ENCODE measurements around the gene UTP11. TPM values are rescaled to one million over a fixed set of nuclear protein-coding genes. Genes with fewer than 3 reads are reported as not detected.

UTP11 gene
- total and polyA plus RNA-seq, 5 experiments from 2014 or later: 14.2 to 21.4 (median 17.3) TPM

- Mint-ChIP-seq H3K4me1 (peaks cover 5 to 25% (median 17%) of the 10 kb centered on the region in 4 donors), H3K27ac (peak overlapping the region in 5 of 10 donors; percentile 18 to 73 (median 42)), H3K27me3 (no peaks in the 10 kb centered on the region), H3K9me3 (no peaks in the 10 kb centered on the region), H3K4me3 (no peak overlapping the region), H3K36me3 (peaks cover 0 to 78% (median 15%) of the 10 kb centered on the region in 3 donors)
- peak in 3 of 10 donors; percentile 35 to 59 (median 55) for DNase-seq
- ATAC-seq: peak; percentile 63 to 76
- POLR2A ChIA-PET: interaction anchor here (0.6 to 1.5 kb wide), 4 partner anchors 25 to 219 kb away, joined by 3 to 6 read pairs (median 4); no protein-coding TSS in a partner anchor
Observed at GRCh38 chr1:38018864-38019343, 6.4 kb downstream of the UTP11 start.

- Mint-ChIP-seq H3K36me3 (peaks cover 0 to 90% (median 21%) of the 10 kb centered on the region in 3 donors), H3K4me3 (no peak overlapping the region), H3K27ac (peak overlapping the region in 1 of 10 donors; percentile 9), H3K4me1 (peaks cover 3 to 15% (median 10%) of the 10 kb centered on the region in 4 donors), H3K27me3 (no peaks in the 10 kb centered on the region), H3K9me3 (no peaks in the 10 kb centered on the region)
- no peak for DNase-seq
- ATAC-seq: no peak
- POLR2A ChIA-PET: interaction anchor here (0.9 kb wide), 1 partner anchor 9 kb away, joined by 3 read pairs; no protein-coding TSS in a partner anchor
Observed at GRCh38 chr1:38020396-38020795, 7.9 kb downstream of the UTP11 start.

GRCh38 chr1:38021969-38022368 lies 9.4 kb downstream of the UTP11 start:
- POLR2A ChIA-PET: interaction anchor here (1.4 kb wide), 1 partner anchor 35 kb away, joined by 3 read pairs; no protein-coding TSS in a partner anchor
- ATAC-seq: no peak
- Mint-ChIP-seq H3K27ac (no peak overlapping the region), H3K4me3 (no peak overlapping the region), H3K36me3 (peaks cover 0 to 90% (median 21%) of the 10 kb centered on the region in 3 donors), H3K4me1 (peaks cover 0 to 10% (median 7%) of the 10 kb centered on the region in 4 donors), H3K9me3 (no peaks in the 10 kb centered on the region), H3K27me3 (no peaks in the 10 kb centered on the region)
- no peak for DNase-seq

- H3K9me3 Mint-ChIP-seq: no peaks in the 10 kb centered on the region
- H3K27ac Mint-ChIP-seq: no peak overlapping the region
- ATAC-seq (no peak), DNase-seq (no peak)
- POLR2A ChIA-PET: no interaction called here
- H3K4me1 Mint-ChIP-seq: peaks cover 0 to 12% (median 7%) of the 10 kb centered on the region in 4 donors
- H3K4me3 Mint-ChIP-seq: no peak overlapping the region
- no peaks in the 10 kb centered on the region for H3K27me3 Mint-ChIP-seq
- peaks cover 0 to 81% (median 21%) of the 10 kb centered on the region in 3 donors for H3K36me3 Mint-ChIP-seq
Observed at GRCh38 chr1:38022810-38023209, 10.3 kb downstream of the UTP11 start.

- Mint-ChIP-seq H3K27ac (no peak overlapping the region), H3K4me1 (peaks cover 3 to 23% (median 15%) of the 10 kb centered on the region in 4 donors), H3K9me3 (no peaks in the 10 kb centered on the region), H3K27me3 (no peaks in the 10 kb centered on the region), H3K36me3 (peaks cover 0 to 59% (median 14%) of the 10 kb centered on the region in 3 donors), H3K4me3 (no peak overlapping the region)
- POLR2A ChIA-PET: no interaction called here
- ATAC-seq: no peak
- DNase-seq: no peak
Observed at GRCh38 chr1:38025233-38025632, 12.7 kb downstream of the UTP11 start.

- no peak for DNase-seq
- H3K27me3 Mint-ChIP-seq: no peaks in the 10 kb centered on the region
- peaks cover 7 to 28% (median 19%) of the 10 kb centered on the region in 4 donors for H3K4me1 Mint-ChIP-seq
- no peak overlapping the region for H3K27ac Mint-ChIP-seq
- no peaks in the 10 kb centered on the region for H3K9me3 Mint-ChIP-seq
- no peak for ATAC-seq
- POLR2A ChIA-PET: no interaction called here
- H3K4me3 Mint-ChIP-seq: peak overlapping the region in 1 of 10 donors; percentile 24
- H3K36me3 Mint-ChIP-seq: peaks cover 0 to 54% (median 13%) of the 10 kb centered on the region in 3 donors
Observed at GRCh38 chr1:38025664-38026063, 13.1 kb downstream of the UTP11 start.

- ATAC-seq (no peak), DNase-seq (no peak)
- peaks cover 7 to 36% (median 24%) of the 10 kb centered on the region in 4 donors for H3K4me1 Mint-ChIP-seq
- H3K4me3 Mint-ChIP-seq: no peak overlapping the region
- no peaks in the 10 kb centered on the region for H3K9me3 Mint-ChIP-seq
- H3K36me3 Mint-ChIP-seq: peaks cover 0 to 45% (median 10%) of the 10 kb centered on the region in 3 donors
- POLR2A ChIA-PET: no interaction called here
- peak overlapping the region in 1 of 10 donors; percentile 19 for H3K27ac Mint-ChIP-seq
- peaks cover 0 to 2% (median 0%) of the 10 kb centered on the region in 5 donors for H3K27me3 Mint-ChIP-seq
Observed at GRCh38 chr1:38026592-38027200, 14.2 kb downstream of the UTP11 start.

GRCh38 chr1:38027201-38028104 lies 14.9 kb downstream of the UTP11 start:
- POLR2A ChIA-PET: no interaction called here
- H3K27ac Mint-ChIP-seq: peak overlapping the region in 2 of 10 donors; percentile 35 to 40
- H3K9me3 Mint-ChIP-seq: no peaks in the 10 kb centered on the region
- peaks cover 7 to 37% (median 25%) of the 10 kb centered on the region in 4 donors for H3K4me1 Mint-ChIP-seq
- H3K36me3 Mint-ChIP-seq: peaks cover 0 to 37% (median 7%) of the 10 kb centered on the region in 3 donors
- ATAC-seq (no peak), DNase-seq (no peak)
- H3K27me3 Mint-ChIP-seq: peaks cover 0 to 2% (median 0%) of the 10 kb centered on the region in 5 donors
- H3K4me3 Mint-ChIP-seq: no peak overlapping the region

- Mint-ChIP-seq H3K27me3 (peaks cover 0 to 2% (median 0%) of the 10 kb centered on the region in 5 donors), H3K36me3 (peaks cover 0 to 31% (median 7%) of the 10 kb centered on the region in 3 donors), H3K27ac (peak overlapping the region in 2 of 10 donors; percentile 40 to 63), H3K9me3 (no peaks in the 10 kb centered on the region), H3K4me3 (no peak overlapping the region), H3K4me1 (peaks cover 7 to 37% (median 25%) of the 10 kb centered on the region in 4 donors)
- POLR2A ChIA-PET: no interaction called here
- ATAC-seq (peak in 1 of 2 donors; percentile 59), DNase-seq (no peak)
Observed at GRCh38 chr1:38028105-38028591, 15.6 kb downstream of the UTP11 start.

GRCh38 chr1:38028671-38029070 lies 16.1 kb downstream of the UTP11 start:
- DNase-seq: no peak
- Mint-ChIP-seq H3K4me1 (peaks cover 7 to 37% (median 25%) of the 10 kb centered on the region in 4 donors), H3K27me3 (peaks cover 0 to 2% (median 0%) of the 10 kb centered on the region in 5 donors), H3K27ac (peak overlapping the region in 5 of 10 donors; percentile 6 to 74 (median 41)), H3K9me3 (no peaks in the 10 kb centered on the region), H3K4me3 (no peak overlapping the region), H3K36me3 (peaks cover 0 to 26% (median 7%) of the 10 kb centered on the region in 3 donors)
- ATAC-seq: no peak
- POLR2A ChIA-PET: no interaction called here

GRCh38 chr1:38029081-38029681 lies 16.6 kb downstream of the UTP11 start:
- POLR2A ChIA-PET: no interaction called here
- peaks cover 0 to 5% (median 2%) of the 10 kb centered on the region in 5 donors for H3K27me3 Mint-ChIP-seq
- no peak overlapping the region for H3K4me3 Mint-ChIP-seq
- ATAC-seq (no peak), DNase-seq (no peak)
- H3K36me3 Mint-ChIP-seq: peaks cover 0 to 21% (median 4%) of the 10 kb centered on the region in 3 donors
- no peaks in the 10 kb centered on the region for H3K9me3 Mint-ChIP-seq
- H3K4me1 Mint-ChIP-seq: peaks cover 7 to 37% (median 25%) of the 10 kb centered on the region in 4 donors
- H3K27ac Mint-ChIP-seq: peak overlapping the region in 1 of 10 donors; percentile 63
